GM18907 (cell line): ENCODE data around the gene ZSCAN16.

ENCODE experiments used
- ATAC-seq: cut with Tn5 transposase; IDR thresholded peaks from one replicate; pipeline ENCODE4 v1.9.1; 2021; ENCODE audit warnings: mild to moderate bottlenecking, moderate library complexity; ENCODE audit not compliant: unreplicated experiment

ZSCAN16 gene

DNA sequence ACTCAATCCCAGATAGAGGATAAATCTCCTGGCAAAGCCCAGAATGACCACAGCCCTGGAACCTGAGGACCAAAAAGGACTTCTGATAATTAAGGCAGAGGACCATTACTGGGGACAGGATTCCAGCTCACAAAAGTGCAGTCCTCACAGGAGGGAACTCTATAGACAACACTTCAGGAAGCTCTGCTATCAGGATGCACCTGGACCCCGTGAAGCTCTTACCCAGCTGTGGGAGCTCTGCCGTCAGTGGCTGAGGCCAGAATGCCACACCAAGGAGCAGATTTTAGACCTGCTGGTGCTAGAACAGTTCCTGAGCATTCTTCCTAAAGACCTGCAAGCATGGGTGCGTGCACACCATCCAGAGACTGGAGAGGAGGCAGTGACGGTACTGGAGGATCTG, 992 bp downstream of the ZSCAN16 start:
- no peak for ATAC-seq

DNA sequence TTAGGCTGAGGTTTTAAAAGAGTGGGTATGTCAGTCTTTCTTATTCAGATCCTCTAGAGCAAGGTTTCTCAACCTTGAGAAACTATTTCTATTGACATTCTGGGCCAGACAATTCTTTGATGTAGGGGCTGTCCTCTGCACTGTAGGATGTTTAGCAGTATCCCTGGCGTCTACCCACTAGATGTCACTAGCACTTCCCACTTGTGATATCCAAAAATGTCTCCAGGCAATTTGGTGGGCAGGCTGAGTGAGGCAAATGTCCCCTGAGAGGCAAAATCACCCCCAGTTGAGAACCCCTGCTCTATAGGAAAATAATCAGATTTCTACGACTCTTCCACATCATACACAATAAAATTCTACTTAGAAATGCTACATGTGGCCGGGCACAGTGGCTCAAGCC, 9.6 kb downstream of the ZSCAN16 start:
- no peak for ATAC-seq

DNA sequence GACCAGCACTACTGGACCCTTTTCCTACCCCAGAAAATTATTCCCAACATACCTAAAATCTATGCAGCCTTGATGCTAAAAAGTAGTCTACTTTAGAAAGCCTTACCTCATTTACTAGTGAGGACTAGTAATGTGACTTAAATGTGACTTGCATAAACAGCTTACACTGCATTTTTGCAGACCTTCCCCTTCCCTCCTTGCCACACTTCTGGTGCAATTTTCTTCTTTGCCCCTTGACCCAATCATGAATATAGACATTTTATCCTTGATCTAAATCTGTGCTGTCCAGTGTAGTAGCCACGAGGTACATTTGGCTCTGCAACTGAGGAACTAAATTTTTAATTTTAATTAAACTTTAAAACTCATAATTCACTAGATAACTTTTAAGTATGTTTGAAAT, 10.3 kb downstream of the ZSCAN16 start:
- ATAC-seq: no peak

DNA sequence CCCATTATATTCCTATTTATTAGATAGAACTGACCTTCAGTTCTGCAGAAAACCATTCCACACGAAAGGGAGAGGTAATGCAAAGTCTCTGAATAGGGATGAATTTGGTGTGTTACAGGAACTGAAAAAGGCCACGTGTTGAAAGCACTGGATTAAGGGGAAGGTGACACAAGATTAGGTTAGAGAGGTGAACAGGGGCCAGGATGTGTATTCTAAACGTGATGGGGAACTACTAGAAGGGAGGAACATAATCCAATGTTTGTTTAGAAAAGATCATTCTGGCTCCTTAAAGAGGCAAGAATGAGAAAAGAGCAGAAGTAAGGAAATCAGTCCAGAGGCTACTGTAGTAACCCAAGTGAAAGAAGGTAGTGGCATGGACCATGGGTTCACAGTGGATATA, 11.0 kb downstream of the ZSCAN16 start:
- no peak for ATAC-seq

DNA sequence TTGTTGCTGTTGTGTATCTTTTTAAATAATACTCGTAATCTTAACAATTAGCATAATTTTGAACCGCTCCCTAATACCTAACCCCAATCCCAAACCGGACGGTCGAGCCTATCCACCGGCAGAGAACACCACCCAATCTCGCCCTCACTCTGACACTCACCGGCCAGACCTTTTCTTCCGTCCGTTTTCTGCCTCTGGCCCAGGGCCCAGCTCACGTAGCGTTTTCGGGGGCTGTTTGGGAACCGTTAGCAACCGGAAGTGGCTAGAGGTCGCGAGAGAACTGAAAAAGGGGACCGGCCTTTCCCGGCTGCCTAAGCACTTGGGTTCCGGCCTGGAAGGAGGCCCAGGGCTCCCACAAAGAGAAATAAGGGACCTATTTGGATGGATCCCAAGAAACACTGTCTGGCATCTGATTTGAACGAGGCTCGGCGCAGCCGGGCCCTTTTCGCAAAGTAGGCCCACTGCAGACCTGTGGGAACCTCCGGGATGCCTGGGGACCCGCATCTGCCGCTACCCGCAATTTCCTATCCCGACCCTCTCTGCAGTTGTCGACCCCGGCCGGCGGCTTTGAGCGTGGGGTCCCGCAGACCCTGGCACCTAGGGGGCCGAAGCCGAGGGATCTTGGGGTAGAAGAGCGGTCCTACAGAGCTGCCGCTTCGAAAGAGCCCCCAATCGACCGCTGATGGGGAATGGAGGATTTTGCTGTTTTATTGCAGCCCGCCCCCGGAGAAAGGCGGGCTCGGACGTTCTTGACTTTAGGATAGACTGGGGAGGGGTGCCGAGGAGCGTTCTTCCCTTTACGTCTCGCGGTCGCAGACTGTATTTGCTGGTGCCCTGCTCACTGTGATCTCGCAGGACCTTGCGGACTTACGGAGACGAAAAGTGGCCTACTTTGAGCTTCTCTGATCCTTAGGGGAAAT, 12.4 kb downstream of the ZSCAN16 start:
- ATAC-seq: peak; percentile 69

DNA sequence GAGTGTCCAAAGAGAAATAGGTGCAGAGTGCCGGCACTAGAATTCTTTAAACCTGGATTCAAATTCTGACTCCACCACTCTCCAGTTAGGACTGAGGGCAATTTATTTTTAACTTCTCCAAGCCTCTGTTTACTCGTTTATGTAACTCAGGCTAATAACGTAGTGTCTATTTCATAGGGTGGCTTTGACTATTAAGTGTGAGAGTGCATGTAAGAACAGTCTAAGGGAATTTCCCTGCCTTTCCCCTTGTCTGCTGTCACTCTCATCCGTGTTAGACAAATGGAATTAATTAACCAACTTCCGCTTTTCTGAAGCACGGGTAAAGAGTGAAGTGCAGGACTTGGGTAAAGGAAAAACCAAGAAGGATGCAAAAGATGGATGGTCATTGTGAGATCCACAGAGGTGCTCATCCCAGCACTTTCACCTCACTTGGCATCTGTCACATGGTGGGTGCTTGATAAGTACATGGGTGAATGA, 13.1 kb downstream of the ZSCAN16 start:
- ATAC-seq: peak; percentile 36

DNA sequence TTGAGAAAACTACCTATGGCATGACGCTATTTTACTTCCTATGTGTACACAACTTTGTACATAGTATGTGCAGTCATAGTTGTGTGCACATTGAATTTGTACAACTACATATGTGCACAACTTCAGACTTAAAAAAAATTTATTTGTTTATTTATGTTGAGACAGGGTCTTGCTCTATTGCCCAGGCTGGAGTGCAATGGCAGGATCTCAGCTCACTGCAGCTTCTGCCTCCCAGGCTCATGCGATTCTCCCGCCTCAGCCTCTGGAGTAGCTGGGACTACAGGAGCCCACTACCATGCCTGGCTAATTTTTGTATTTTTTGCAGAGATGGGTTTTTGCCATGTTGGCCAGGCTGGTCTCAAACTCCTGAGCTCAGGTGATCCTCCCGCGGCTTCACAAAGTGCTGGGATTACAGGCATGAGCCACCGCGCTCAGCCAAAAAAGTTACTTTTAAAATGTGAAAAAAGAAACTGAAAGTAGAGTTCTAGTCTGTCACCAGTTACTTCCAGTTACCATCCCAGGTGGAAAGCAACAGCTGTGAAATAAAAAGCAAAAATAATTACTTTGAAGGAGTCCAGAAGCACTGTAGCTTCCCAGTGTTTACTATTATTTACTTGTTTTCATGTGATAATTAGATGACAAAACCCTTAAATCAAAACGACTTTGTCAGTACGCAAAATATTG, 15.6 kb downstream of the ZSCAN16 start:
- no peak for ATAC-seq

DNA sequence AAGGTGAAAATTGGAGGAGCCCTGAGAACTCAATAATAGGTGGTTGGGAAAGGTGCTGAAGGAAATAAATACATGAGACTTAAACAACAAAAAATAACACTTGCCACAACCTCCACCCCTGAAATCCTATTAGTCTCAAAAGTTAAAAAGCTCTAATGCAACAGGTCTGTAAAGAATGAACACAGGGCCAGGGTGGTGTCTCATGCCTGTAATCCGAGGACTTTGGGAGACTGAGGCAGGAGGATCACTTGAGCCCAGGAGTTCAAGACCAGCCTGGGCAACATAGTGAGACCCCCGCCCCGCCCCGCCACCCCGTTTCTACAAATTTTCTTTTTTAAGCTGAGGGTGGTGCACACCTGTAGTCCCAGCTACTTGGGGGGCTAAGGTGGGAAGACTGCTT, 16.2 kb downstream of the ZSCAN16 start:
- ATAC-seq: no peak

DNA sequence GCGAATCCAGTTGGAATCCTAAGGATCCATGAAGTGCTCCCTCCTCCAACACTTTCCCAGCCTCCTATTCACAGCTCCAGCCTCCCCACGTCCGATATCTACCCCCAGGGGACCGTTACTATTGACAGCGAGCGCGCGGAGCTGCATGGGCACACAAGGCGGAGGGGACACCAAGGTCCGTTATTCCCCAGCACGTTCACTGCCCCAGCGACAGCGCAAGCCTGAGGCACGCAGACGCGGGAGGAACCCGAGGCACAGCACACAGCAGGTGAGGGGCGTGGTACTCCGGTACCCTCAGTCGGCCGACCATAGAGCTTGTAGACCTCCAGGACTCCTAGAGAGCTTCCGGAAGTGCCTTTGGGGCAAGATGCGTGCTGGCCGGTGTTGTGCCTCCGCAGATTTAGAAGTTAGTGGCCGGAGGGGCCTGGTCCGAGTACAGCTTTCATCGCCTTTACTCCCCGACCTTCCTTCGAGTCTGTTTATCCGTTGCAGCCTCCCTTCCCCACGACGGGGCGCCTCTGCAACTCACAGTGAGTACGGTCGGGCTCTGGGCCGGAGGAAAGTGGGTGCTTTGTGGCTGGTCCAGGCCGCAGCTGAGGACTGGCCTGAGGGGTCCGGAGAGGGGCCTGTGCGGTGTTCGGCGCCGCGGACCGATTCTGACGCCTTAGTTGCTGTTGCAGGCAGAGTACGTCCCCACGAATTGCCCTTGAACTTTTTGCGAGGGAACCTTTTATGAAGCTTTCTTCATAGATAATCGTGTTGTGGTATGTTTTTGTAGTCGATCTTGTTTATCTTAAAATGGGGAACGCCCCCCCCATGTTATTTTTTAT, 17.3 kb downstream of the ZSCAN16 start, which contains the start of gene ZKSCAN8:
ZKSCAN8 (plus strand) TSS at position 384 of the 830 bp plus-strand sequence. CDS start 6,525 bp downstream, outside the sequence.
- peak; percentile 75 for ATAC-seq

DNA sequence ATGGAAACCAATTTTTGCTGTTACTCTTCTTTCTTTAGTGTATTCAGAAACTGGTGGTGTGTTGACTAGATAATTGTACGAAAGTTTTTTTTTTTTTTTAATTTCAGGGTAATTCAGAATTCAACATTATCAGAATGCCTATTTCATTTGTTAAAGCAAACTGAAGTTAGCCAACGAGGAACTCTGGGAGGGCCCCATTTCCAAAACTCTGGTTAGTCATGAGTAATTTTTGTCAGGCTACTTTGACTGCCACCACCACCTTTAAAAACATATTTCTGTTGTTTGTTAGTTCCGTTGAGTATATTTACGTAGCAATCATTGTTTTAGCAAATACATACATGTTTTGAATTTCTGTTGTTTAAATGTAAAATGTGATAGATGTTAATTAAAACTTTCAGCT, 18.0 kb downstream of the ZSCAN16 start:
- ATAC-seq: no peak

DNA sequence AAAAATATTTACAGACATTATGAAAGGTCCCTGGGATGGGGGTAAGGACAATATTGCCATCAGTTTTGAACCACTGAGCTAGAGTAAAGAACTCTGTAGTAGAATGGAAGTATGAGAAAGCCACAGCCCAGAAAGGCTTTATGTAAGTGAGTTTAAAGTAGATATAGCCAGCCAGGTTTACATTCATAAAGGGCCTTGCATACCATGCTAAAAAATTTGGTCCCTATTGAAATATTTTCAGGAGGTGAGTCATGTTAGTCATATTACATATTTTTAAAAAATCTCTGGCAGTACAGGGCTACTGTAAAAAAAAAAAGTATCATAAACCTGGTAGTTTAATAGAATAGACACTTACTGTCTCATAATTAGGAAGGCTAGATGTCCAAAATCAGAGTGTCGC, 20.8 kb downstream of the ZSCAN16 start:
- ATAC-seq: no peak

DNA sequence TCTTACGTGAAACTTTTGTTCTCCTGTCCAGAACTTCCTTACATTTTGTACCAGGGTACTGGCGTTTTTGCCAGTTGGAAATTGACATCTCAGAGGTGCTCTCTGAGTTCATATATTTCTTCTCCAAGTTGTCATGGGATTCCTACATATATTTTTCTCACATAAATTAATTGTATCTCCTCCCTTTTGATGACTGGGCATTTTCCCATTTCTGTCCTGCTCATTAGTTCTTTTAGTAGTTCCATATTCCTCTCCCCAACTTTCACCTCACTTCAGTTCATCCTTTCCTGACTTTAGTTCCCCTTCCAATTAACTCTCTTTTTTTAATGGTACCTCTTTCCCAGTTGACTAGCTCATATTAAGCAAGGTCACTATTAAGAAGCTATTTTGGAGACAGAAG, 28.1 kb downstream of the ZSCAN16 start:
- no peak for ATAC-seq

DNA sequence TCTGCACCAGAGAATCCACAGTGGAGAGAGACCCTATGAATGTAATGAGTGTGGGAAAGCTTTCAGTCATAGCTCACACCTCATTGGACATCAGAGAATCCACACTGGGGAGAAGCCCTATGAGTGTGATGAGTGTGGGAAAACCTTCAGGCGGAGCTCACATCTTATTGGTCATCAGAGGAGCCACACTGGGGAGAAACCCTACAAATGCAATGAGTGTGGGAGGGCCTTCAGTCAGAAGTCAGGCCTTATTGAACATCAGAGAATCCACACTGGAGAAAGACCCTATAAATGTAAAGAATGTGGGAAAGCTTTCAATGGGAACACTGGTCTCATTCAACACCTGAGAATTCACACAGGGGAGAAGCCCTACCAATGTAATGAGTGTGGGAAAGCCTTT, 29.1 kb downstream of the ZSCAN16 start:
- no peak for ATAC-seq

DNA sequence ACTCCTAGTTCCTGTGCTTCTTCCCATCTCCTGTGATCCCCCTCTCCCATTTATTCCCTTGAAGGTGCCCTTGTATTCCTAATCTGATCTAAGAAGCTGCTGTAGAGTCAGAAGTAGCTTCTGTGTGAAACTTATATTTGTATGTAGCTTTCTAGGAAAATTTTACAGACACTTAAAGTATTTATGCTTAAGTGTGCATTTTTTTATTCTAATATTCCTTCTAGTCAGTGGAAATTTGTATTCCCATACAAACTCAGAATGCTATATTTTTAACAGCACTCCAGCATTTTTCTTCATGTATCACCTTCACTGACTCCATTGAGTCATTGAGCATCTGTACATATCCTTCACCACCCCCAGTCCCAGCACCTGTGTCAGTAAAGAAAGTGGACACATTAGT, 29.9 kb downstream of the ZSCAN16 start:
- ATAC-seq: no peak

DNA sequence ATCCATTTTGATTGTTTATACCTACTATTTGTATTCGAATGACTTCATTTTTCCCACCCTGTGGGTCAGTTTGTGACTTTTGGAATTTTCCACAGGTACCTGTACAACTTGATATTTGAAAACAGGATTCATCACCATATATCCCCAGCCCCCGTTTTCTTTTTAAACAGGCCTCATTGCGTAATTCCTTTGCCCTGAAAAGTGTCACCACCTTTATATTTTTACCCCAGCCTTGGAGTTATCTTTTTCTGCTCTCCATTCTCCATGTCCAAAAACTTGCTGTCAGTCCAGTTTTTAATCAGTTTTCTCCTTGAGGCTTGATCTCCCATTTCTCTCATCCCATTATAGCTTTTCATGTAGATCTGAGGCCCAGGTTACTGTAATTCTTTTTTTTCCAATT, 33.9 kb downstream of the ZSCAN16 start:
- no peak for ATAC-seq

DNA sequence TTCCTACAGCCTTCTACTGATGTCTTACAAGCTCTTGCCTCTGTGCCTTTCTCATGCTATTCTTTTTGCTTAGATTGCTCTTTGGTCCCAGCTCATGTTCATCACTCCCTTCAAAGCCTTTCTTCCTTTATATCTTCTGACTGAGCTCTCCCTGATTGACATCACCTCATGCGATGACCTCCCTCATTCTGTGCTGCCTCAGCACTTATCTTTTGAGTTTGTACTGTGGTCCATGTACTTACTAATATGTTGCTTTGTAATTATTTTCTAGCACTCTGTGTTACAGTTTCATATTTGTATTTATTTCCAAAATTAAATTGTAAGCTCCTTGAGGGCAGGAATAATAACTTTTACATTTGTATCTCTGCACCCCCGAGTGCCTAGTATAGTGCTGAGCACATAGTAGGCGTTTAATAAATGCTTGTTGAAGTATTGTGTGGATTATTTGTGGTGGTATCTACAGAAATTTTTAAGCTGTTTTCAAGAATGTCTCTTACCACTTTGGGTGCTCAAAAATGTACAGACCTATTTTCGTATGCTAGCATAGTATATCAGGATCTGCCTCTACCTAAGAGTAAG, 34.7 kb downstream of the ZSCAN16 start:
- ATAC-seq: no peak

DNA sequence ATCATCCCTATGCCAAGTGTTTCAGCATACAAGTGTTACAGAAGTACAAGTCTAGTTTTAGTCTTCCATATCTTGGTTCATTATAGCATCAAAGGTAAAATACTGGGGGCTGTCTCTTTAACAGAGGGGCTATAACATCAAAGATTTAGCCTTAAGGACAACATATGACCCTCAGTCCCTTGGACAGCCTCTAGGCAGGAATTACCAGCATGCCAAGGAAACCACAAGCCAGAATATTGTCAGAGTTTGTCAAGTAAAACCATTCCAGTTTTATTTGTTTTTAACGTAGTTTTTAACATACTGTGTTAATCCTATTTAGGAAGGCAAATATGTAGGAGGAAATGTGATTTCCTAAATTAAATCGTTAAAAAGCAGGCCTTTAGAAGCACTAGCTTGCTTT, 35.8 kb downstream of the ZSCAN16 start:
- ATAC-seq: no peak

DNA sequence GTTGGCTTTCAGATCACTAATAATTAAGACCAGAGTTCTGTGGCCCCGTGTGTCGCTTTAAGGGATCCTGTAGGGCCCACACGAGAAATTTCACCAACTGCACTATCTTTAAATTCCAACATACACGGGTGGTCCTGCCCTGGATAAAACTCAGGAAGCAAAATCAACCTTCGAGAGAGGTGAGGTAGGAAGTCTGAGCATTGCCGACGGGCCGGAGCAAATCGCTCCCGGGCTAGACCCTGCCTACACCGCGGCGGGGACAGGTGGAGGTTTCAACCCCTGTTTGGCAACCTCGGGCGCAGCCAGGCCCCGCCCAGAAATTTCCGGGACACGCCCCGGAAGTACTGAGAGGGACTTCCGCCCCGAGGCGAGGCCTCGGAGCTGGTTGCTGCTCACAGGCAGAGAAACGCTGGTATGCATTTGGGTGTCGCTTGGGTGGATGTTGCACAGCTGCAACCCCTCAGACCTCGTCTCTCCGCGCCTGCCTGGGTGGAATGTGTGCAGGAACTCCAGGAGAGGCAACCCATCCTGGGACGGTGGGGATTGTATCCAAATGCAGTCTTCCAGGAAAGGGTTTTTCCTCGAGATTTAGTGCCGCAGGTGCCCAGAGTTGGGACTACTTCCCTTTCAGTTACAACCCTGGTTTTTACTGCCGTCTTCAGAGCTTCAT, 37.1 kb downstream of the ZSCAN16 start:
- ATAC-seq: peak; percentile 93

DNA sequence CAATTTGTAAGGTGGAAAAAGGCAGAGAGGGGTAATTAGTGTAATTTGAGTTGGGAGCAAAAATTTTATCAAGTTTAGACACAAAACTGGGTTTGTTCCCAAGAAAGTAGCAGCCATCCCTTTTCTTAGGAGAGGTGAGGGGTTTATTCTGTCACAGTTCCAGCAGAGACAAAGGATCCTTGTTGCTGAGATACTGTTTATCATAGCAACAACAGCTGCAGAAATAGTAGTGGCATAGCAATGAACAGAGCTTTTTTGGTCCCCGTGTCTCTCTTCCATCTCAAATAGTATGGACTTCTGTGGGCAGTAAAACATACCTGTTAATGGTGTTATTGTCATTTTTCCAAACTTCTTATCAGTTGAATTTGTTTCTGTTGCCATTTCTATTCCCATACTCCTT, 41.2 kb downstream of the ZSCAN16 start:
- no peak for ATAC-seq

DNA sequence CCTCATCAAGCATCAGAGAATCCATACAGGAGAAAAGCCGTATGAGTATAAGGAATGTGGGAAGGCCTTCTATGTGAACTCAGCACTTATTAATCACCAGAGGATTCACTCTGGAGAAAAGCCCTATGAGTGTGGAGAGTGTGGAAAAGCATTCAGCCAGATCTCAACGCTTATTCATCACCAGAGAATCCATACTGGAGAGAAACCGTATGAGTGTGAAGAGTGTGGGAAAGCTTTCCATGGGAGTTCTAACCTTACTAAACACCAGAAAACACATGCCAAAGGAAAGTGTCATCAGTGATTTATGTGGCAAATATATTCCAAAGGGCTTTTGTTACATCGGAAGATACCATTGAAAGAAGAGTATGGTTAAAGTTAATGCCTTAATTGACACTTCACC, 42.7 kb downstream of the ZSCAN16 start:
- ATAC-seq: no peak
